ENCODE data around the gene ATAD3B.
"Not testable (repeated sequence)": the region's sequence is repeated elsewhere in the genome, so short reads cannot be mapped to it uniquely, and the experiment has no call there.

The ATAD3B gene

DNA sequence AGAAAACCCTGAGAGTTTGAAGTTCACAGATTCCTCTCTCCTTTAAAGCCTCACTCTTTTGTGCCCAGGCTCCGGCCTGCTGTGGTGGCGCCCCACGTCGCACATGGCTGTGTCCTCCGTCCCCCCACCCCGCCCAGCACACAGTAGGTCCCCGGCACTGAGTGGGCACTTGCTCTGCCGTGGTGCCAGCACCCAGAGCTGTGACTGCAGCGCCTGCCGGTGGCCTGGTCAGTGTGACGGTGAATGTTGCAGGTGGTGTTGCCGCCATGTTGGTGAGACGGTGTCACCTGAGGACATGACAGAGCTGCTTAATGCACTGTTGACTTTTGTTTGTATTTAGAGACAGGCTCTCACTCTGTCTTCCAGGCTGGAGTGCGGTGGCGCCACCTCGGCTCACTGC is 18.7 kb upstream of the ATAD3B start:
- FAIRE-seq, result no peak

DNA sequence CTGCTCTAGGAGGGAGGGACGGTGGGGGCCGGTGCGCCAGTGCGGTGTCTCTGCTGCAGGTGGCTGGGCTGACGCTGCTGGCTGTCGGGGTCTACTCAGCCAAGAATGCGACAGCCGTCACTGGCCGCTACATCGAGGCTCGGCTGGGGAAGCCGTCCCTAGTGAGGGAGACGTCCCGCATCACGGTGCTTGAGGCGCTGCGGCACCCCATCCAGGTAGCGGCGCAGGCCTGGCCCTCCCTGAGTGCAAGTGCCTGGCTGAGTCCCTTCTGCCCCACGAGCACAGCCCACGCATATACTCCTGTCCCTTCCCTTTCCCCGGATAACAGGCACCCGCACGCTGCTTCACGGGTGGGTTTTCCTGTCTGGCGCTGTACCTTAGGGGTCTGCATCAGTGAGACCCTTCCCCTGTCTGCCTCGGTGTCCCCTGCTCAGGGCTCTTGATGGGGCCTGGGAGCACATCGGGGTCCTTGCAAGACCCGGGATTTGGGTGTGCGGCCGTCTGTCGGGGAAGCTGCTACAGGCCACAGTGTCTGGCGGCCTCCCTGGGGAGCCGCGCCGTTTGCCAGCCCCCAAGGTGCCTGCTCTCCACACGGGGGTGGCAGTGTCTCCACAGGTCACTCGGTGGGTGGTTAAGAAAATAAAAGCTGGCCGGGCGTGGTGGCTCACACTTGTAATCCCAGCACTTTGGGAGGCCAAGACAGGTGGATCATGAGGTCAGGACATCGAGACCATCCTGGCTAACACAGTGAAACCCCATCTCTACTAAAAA is 17.1 kb upstream of the ATAD3B start:
- not testable (repeated sequence) for FAIRE-seq

DNA sequence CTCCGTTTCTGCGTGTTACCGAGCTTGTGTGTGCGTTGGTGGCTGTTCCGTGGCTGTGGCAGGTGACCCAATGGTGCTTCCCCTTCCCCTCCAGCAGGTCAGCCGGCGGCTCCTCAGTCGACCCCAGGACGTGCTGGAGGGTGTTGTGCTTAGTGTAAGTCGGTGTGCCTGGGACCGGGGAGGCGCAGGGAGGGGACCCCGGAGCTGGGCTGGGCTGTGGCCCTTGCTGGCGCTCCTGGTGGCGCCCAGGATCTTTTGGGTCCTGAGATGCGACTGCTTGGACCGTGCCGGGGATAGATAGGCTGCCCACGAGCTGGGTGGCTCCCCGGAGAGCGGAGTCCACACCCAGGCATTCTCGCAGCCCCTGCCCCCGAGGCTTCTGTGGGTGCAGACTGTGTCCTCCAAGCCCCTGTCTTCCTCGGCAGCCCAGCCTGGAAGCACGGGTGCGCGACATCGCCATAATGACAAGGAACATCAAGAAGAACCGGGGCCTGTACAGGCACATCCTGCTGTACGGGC is 16.1 kb upstream of the ATAD3B start:
- FAIRE-seq, result no peak

DNA sequence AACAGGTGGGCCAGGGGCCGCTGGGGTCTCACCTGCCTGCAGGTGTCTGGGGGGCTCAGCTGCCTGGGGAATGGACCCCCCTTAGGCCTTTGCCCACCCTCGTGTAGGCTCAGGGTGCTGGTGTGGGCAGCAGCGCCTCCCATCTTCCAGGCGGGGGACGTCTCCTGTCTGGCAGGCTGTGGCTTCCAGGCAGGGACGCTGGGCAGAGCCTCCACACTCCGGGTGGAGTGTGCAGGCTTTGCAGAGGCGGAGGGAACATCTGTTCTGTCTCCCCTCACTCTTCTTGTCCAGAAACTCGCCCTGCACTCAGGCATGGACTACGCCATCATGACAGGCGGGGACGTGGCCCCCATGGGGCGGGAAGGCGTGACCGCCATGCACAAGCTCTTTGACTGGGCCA is 15.6 kb upstream of the ATAD3B start:
- FAIRE-seq, result not testable (repeated sequence)

DNA sequence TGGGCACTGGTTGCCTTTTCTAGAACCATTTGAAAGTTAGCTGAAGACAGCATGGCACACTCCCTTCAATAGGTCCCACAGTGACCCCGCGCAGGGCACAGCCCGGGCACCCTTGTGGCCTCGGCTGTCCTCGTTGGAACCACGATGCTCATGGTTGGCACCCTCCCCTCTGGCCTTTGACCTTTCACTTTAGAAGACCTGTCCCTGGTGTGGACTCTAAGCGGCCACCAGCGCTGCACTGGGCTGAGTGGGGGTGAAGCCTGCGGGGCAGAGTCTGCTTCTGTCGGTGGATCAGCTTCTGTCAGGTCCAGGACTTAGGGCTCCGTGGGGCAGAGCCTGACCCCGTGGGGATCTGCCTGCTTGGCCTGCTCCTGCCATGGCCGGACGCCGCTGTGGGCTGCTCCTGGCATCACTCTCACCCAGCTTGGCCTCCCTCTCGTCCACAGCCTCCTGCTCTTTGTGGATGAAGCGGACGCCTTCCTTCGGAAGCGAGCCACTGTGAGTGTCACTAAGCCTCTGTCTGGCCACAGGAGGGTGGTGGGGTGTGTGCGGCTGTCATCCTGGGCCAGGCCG is 14.8 kb upstream of the ATAD3B start:
- FAIRE-seq, result not testable (repeated sequence)

DNA sequence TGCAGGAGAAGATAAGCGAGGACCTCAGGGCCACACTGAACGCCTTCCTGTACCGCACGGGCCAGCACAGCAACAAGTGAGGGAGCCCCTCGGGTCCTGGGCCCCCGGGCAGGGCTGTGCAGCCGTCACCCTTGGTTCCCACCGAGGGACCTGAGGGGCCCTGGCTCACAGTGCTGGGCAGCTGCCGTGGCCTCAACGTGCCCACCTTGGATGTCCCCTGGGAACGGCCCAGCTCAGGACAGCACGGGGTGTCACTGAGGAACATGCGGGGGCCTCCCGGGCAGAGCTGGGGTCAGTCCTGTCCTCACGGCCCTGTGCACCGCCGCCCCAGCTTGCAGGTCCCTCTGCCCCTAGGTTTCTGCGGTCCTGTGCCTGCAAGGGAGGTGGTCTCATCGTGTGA is 12.4 kb upstream of the ATAD3B start:
- FAIRE-seq, result not testable (repeated sequence)

DNA sequence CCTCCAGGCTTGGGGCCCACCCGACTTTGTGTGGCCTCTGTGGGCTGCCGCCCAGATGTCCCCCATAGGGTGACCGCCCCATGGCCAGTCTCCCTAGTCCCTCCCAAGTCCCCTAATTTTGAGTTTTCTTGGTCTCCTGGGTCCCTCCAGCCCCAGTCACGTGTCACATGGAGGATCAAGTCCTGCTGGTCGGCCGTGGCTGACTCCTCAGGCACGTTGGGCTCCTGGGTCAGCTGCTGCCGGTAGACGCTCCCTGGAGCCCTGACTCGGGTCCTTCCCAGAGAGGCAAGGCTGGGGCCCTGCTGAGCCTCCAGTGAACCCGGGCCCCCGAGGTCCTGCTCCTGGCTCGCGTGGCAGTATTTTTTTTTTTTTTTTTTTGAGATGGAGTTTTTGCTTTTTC is 11.9 kb upstream of the ATAD3B start:
- FAIRE-seq, result not testable (repeated sequence)

DNA sequence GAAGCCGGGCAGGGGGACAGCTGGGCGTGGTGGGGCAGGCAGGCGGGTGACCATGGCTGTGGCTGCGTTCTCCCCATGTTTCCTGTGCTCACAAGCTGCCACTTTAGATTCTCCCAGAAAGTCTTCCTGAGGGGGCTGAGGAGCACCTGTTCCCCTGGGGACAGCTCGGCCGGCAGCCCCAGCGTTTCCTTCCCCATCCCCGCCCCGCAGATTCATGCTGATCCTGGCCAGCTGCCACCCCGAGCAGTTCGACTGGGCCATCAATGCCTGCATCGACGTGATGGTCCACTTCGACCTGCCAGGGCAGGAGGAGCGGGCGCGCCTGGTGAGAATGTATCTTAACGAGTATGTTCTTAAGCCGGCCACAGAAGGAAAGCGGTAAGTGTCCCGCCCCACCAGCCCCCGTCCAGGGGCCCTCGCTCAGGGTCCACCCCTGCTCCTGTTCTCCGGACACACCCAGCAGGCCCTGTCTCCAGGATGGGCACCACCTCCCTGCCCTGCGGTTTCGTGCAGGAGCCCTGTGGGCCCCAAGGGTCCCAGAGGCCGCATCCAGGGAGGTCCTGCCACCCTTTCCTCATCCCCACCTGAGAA is 10.9 kb upstream of the ATAD3B start:
- no peak for FAIRE-seq

DNA sequence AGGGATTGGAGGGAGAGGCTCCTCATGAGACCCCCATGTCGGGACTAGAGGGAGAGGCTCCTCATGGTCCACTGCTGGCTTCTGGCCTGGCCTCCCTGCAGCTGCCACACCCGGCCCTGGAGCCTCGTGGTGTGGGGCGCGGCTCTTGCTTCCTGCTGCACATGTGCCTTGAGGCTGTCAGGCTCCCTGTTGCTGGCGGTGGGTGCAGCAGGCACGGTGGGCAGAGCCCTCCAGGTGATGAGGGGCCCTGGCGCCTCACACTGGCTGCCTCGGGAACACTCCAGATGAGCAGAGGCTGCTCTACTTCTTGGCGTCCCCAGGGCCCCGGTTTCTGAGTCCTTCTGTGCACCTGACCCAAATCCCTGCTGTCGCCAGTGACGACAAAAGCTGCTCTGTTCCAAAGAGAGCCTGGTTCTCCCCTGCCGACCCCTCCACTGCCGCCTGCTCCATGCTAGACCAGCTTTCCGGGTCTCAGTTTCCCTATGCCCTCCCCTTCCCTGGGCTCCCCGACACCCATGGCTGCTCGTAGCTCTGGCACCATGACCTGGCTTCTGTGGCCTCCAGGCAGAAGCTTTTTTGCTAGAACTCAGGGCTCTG is 9.7 kb upstream of the ATAD3B start:
- no peak for FAIRE-seq

DNA sequence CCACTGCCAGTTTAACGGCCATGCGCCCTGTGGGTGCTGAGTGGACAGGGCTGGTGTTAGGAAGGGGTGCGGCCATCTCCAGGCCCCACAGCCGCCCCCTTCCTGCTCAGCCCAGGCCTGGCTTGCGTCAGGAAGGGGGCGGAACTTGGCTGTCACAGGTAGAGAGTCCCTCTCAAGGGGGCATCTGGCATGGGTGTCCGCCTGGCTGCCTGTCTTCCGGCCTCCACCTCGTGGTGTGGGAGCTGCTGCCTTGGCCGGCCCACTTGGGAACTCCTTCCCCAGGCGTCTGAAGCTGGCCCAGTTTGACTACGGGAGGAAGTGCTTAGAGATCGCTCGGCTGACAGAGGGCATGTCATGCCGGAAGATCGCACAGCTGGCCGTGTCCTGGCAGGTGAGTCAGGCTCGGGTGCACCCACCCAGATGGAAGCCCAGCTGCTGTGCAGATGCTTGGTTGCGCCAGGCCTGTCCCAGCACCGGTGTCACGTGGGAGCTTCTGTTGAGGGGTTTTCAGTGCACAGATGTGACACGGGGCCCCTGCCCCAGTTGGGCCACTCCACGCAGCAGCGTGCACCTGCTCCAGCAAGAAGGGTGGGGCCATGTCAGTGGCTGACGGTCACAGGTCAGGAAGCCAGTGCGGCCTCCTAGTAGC is 9.1 kb upstream of the ATAD3B start:
- no peak for FAIRE-seq

DNA sequence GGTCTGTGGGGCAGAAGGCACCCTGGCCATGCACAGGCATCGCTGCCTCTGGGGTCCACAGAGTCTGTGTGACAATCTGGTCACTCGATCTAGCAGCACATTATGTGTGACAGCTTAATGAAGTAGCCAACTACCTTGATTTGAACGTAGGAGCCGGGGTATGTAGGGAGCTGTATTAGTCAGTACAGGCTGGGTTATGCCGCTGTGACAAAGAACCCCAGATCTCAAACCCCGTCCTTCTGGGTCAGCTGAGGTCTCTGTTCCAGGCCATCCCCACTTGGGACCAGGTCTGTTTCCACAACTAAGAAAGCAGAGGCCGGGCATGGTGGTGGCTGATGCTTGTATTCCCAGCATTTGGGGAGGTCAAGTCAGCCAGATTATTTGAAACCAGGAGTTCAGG is 8.3 kb upstream of the ATAD3B start:
- FAIRE-seq, result no peak

DNA sequence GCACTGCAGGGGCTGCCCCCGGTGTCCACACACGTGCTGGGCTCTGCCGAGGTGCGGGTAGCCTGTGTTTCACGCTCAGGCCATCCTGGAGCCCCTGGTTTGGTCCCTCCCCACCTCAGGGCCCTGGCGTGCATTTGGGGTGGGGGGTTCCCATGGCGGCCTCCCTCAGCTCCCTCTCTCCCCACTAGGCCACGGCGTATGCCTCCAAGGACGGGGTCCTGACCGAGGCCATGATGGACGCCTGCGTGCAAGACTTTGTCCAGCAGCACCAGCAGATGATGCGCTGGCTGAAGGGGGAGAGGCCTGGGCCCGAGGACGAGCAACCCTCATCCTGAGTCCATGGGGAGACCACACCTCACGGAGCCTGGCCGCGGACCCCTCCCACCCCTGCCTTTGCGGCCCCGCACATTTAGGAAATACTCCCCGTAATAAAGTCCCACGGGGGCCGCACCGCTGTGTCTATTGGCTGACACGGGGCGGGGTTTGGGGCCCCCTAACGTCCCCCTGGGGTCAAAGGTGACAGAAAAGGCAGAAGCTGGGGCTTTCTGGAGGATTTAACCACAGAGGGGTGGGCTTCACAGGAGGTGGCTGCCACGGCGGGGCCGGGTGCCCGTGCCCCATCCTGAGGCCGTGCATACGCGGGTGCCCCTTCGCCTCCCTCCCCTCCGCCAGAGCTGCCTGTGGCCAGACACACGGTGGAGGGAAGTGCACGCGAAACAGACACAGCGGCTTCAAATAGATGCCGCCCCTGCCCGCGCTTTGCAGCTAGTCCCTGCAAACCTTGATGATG is 3.2 kb upstream of the ATAD3B start:
- not testable (repeated sequence) for FAIRE-seq

DNA sequence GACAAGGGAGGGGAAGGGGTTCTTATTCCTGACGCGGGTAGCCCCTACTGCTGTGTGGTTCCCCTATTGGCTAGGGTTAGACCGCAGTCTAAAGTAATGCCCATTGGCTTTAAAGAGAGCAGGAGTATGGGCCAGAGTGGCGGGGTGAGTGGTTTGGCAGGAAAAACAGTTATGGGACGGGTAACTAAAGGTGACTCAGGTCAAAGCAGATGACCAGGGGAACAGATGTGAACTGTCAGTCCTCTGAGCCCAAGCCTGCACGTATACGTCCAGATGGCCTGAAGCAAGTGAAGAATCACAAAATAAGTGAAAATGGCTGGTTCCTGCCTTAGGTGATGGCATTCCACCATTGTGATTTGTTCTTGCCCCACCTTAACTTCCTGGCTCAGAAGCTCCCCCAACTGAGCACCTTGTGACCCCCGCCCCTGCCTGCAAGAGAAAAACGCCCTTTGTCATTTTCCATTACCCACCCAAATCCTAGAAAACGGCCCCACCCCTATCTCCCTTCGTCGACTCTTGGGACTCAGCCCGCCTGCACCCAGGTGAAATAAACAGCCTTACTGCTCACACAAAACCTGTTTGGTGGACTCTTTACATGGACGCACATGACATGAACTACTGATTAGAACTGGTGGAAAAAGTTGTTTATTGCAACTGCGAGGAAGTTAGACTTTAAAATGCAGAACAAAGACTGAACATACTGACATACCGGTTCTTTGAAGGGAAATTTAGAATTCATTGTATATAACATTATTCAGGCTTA is 758 bp upstream of the ATAD3B start:
- no peak for FAIRE-seq

DNA sequence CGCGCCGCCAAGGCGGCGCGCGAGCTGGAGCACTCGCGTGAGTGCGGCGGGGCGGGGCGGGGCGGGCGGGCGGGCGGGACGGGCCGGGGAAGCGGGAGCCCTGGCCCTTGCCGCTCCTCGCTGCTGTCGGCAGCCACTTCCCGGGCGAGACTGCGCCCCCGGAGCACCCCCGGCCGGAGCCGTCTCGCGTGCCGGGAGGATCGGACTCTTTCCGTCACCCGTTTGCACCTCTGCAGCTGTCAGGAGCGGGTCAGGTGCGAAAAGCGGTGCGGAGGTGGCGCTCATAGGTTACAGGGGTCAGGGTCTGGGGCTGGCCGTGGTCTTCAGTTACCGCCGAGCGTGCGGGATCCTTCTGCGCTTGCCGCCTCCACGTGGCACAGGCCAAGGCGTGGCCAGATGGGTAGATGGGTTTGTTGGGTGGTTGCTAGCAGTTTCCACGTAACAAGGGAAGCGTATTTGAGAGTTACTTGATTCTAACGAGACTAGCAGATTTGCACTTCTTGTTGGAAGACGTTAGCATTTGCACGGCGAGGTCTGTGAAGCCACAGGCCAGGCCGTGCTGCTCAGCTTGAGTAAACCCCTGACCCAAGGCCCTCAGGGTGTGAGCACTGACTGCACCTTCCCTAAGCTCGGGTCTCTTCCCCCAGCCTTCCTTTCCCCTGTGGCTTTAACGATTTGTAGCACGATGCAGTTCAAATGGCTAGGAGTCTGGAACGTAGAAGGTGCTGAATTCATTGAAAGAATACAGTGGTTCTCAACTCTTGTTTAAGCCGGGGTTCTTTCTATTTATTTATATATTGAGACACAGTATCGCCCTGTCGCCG is 700 bp downstream of the ATAD3B start:
- FAIRE-seq, result not testable (repeated sequence)

DNA sequence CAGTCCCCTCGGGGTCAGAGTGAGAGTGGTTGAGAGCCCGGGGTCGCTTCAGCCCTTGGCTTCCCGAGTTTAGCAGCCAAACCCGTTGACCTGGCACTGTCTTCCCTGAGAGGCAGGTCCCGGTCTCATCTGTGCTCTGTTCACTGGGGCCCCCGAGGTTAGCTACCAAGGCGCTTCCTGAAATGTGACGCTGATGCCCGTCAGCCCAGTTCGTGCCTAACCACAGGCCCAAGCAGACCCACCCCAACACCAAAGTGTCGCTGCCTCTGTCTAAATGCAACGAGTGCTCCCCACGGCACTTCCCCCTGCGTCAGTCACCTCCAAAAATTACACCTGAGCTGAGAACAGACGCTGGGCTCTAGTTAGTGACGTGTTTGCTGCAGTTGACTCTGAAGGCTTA is 4.4 kb downstream of the ATAD3B start:
- FAIRE-seq, result not testable (repeated sequence)

DNA sequence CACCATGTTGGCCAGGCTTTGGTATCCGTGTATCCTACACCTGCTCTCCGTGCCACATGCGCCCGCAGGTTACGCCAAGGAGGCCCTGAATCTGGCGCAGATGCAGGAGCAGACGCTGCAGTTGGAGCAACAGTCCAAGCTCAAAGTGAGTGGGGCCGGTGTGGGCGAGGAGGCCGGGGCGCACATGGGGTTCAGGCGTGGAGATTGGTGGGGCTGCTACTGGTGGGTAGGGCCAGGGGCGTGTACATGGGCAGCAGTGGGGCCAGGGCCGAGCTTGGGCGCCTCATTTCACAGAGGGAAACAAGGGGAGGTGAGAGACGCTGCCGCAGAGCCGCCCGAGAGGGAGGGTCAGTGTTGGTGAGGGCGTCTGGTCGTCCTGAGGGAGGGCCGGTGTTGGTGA is 5.6 kb downstream of the ATAD3B start:
- no peak for FAIRE-seq

DNA sequence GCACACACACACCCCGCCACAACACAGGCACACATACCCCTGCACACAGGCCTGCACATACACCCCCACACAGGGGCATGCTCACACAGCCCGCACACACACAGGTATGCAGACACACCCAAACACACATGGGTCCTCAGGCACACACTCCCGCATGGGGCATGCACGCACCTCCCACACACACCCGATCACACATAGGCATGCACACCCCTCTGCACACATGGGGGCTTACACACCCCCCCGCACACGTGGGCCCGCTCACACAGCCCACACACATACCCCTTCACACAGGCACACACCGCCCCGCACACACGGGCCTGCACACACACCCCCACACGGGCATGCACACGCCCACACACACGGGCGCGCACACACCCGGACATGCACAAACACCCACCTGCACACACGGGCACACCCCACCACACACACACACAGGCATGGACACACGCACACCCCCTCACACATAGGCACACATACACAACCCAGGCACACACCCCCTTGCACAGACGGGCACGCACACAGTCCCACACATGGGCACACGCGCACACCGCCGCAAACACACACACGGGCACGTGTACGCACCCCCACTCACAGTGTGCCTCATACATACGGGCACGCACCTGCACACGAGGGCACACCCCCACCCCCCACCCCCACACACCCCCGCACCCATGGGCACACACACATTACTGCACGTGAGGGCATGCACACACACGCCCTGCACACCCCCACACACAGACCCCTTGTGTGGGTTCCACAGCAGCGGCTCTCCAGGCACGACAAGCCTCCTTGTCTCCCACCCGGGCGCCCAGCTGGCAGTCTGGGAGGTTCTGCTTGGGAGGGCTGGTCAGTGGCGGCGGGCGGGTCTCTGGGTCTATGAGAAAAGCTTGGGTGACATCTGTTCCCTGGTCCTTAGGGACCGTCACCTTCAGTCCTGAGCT is 8.3 kb downstream of the ATAD3B start:
- FAIRE-seq, result no peak

DNA sequence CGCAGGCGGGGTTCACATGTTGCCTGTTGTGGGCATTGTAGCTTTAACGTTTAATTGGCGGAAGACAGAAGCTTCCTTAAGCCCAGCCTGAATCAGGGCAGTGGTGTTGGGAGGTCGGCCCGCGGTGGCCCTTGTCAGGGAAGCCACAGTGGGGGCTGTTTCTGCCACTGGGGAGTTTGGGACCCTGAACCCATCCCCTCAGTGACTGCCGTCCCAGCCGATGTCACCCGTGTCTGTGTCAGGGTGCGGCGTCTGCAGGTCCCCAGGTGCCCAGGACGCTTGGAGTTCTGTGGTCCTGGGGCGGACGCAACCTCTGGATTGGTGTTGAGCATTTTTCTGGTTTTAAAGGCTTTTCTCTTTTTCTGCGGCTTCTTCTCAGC is 8.9 kb downstream of the ATAD3B start:
- FAIRE-seq, result not testable (repeated sequence)

DNA sequence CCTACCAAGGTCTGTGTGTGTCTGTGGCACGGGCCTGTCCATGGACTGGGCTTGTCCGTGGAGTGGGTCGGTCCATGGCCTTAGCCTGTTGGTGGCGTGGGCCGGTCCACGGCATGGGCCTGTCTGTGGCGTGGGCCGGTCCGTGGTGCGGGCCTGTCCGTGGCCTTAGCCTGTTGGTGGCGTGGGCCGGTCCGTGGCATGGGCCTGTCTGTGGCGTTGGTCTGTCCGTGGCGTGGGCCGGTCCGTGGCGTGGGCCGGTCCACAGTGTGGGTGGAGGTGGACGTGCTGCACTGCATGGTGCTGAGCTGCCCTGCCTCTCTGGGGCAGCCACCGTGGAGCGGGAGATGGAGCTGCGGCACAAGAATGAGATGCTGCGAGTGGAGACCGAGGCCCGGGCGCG is 10.2 kb downstream of the ATAD3B start:
- not testable (repeated sequence) for FAIRE-seq

DNA sequence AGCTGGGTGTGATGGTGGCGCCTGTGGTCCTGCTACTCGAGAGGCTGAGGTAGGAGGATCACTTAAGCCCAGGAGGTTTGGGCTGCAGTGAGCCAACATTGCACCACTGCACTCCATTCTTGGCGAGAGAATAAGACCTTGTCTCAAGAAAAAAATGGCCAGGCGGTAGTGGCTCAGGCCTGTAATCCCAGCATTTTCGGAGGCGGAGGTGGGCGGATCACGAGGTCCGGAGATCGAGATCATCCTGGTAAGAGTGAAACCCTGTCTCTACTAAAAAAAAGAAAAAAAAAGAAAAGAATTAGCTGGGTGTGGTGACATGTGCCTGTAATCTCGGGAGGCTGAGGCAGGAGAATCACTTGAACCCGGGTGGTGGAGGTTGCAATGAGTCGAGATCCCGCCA is 11.3 kb downstream of the ATAD3B start:
- FAIRE-seq, result no peak

All from A204.1 (cell line).